Effector CD4-positive, alpha-beta T cell (primary cell): ENCODE data around the gene STAT1.

Experiments used
- DNase-seq: peaks from one replicate; pipeline ENCODE4 v3.0.0-alpha.2; 2020
- total RNA-seq: gene quantifications from one replicate; lab custom pipeline; 2026; lab: John Stamatoyannopoulos, UW

Gene STAT1
- total RNA-seq, result 299 reads per million, percentile 95 among the genes with 10 or more reads in this experiment

DNA sequence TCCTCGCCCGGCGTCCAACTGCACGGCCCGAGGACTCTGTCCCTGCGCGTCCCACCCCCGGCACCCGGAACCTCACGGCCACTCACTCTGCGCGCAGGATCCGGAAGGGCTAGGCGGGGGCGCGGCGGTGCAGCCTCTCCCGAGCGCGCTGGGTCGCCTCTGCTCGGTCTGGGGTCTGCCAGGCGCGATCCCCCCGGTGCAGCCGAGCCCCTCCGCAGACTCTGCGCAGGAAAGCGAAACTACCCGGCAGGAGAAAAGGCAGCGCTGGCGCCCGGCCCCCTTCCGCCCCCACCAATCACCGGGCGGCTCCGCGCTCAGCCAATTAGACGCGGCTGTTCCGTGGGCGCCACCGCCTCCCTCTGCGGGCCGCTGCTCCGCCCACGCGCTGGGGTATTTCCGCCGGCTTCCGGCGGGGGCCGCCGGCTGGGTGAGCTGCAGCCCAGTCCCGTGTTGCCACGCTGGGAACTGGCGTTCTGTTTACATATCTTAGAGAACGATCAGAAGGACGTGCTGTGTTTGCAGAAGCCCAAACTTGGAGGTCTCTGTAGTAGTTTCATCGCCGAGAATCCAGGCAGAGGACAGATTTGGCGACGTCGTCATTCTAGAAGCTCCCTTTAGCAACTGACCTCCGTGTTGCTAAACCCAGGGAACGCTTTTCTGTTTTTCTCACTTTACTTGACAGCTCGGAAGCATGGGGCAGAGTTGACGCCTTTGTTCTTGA is at the start of gene STAT1:
Gene STAT1, minus strand, starts transcription at position 240 of the 721 bp plus-strand sequence. CDS start 4,168 bp downstream, outside the sequence.
- peak; percentile 91 for DNase-seq

DNA sequence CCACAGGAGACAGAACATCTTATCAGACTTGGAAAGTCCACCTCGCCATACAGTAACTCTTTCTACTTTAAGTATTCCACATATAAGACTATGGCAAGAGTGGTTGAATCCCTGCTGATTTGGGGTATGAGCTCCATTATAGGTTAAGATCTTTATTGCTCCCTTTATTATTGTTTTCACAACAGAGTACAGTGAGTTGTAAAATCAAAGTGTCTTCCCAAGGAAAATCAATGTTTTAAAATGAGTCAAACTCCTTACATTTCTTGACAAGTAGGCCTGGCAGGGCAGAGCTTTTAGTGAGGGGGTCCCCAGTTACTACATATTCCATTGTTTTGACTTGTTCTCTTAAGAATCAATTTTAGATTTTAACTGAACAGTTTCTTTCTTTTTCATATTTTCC is 49.6 kb upstream of the STAT1 start:
- DNase-seq, result no peak

DNA sequence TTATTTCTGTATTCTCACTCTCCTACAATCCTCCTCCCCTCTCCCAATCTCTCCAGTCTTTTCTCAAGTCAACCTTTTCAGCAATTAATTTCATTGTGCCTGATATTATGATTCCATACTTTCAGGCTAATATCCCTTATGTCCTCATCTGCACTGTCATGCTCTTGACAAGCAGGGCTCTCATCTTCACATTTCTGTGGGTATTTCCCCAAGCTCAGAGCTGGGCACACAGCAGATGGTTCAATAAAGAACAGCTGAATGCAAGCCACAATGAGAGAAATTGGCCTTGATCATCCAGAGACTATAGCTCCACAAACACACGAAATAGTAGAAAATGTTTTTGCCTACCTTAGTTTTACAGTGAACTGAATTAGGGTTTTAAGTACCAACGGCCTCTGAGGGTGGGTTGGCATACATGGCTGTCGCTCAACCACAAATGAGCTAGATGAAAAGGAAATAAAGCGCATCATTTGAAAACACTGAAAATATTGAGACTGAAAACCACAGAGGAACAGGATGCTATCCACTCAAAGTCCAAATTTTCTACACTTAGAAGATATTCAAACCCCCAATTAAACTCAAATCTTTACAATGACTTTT is 47.5 kb upstream of the STAT1 start:
- peak; percentile 13 for DNase-seq

DNA sequence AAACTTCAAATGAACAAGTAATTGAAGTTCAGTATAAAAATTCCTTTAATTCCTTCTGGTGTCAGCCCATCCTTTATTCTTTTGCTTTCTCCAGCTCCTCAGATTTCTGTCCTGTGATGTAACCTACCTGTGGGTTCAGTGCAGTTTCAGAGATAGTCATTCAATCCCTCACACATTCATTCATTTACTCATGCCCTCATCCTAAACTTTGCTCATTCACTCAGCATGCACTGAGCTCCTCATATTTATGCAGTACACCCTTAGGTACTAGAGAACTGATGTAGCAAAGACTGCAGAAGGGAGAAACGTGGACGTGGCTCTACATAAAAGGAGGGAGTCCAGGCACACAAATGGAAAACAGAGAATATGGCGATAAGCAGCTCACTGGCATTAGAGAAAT is 45.3 kb upstream of the STAT1 start:
- DNase-seq, result no peak

DNA sequence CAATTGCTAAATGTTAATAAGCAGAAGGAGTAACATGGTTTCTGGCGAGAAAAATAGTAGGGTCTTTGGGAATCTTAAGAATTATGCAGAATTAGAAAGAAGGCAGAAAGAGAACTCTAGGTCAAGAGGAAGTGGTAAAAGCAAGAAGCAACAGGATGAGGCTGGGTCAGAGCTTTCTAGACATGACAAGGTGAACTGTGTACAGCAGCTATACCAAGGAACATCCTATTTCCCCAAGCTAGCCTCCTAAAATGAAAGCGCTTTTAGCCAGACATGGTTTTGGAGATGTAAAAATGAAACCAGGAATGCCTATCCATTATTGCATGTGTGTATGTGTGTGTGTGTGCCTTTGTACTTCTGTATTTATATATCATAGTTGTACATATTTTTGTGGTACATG is 42.3 kb upstream of the STAT1 start:
- DNase-seq, result no peak

DNA sequence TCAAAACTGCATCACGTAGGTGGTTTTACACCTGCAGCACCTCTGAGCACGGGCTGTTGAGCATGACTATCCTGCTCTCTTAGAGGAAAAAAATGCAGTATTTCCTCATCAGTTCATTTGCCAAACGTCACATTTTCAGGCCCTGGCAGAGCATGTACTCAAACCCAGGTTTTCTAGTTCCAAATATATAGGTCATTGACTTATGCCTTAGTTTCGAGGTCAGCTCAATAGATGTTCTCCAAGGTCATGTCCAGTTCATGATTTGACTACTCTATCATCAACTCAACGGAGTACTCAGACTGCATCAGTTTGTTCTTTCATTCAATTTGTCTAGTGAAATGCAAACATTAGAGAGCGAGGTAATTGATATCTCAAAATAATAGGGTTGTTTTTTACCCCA is 39.3 kb upstream of the STAT1 start:
- no peak for DNase-seq

DNA sequence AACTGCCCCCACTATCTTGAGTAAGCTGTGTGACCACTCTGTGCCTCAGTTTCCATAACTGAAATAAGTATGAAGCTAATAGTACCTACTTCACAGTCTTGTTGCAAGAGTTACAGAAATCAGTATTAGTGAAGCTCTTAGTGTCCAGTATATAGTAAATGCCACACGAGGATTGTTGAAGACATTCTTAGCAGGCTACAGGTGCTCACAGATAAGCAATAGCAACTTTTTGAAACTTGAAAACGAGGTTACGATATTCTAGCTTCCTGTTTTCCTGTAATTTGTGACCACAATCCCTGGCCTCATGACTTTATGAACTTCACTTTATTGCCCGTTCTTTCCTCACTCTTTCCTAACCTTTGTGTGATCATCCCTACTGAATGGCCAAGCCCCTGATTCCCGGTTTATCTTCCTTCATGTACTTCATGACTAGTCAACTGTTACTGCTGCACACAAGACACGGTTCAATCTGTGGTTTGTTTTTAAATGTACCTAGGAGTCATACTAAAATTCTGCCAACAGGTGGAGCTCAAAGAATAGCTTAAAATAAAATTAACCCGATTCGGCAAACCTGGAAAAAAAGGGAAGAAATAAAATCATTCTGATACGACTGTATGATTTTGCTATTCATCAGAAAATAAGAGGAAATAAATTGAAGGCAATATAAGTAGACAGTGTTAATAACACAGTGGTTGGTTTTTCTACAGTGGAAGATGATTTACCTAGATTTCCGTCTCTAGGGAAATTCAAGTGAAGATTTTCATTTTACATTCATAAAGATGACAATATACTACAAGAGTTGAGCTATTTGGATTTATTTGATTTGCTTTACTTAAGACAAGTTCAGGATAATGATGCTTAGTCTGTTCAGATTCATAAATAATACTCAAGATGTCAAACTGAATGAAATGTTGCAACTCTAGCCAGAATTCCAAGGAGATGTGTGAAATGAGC is 38.1 kb upstream of the STAT1 start:
- DNase-seq, result peak; percentile 12

DNA sequence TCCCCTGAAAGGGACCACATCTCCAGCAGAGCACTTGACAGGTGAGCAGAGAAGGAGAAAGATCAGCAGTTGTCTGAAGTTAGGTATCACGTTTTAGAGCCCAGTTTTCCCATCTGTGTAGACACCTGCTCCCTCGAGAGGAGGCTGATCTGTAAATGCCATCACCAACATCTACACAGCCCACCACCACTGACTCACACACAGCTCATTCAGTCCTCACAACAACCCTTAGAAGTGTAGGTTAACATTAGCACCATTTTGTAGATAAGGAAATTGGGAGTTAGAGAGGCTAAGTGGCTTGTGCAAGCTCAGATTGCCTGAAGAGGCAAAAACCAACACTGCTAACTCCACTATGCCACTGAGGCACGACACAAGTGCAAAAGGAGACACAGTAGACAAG is 37.2 kb upstream of the STAT1 start:
- no peak for DNase-seq

DNA sequence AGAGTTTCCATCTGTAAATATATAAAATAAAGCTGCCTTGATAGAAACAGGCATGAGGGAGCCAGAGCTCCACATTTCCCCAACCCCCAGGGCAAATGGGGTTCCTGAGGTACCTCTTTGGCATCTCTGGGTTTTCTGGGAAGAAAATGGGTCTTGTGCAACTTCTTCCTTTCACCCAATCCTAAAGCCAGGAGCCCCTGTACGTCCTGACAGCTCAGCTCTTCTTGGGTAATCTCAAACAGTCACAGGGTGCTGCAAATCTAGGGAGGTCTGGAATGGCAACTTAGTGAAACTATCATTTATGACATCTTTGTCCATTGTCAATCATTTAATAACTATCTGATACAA is 36.6 kb upstream of the STAT1 start:
- DNase-seq, result no peak

DNA sequence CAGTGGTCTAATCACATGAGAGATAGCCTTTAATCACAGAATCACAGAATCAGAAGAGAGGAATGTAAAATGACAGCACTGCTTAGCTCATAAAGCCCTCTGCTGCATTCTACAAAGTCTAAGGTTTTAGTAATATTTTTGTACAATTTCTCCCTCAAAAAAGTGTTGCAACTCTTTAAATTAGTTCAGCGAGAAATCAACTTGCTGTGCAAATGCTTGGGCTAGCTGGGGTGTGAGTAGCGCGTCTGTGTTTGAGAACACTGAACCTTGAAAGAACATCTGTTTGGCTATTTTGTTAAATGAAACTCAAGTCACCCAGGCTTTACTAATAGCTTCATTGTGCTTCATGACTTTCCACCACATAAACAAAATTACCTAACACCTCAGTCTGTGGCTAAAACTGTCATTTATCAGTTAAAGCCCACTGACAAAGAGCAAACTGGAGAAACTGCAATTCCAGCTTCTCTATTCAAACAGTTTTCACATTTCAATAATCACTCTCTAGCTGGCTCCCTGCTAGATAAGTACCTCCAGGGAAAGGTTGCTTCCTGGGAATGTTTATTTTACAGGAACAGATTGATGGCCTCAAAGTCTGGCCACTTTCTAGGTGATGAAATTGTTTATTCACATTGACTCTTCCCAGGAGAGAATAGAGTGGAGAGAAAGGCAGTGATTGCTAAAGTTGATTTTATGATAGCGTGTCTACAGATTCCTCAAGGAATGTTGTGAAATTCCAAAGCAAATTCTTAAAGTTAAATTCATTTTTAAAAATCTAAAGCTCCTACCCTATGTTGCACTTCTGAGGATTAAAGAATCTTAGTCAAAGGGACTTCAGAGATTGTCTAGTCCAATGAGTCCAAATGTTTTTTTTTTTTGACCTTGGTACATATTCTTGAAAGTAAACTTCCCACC is 36.0 kb upstream of the STAT1 start:
- no peak for DNase-seq

DNA sequence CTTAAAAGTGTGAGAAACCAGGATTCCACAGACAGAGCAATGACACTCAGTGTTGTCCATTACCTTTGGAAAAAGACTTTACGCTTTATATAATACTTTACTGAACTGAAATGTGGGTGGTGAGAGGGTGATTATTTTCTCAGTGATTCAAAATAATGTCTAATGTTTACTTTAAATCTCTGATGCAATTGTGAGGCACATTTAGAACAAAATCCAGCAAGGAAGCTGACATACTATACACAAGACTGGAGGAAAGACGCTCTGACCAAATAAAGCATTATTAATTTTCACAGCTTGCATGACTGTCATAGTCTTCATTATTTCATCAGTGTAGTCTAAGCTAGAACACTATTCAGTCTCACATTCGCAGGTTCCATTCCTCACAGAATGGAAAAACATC is 34.1 kb upstream of the STAT1 start:
- no peak for DNase-seq

DNA sequence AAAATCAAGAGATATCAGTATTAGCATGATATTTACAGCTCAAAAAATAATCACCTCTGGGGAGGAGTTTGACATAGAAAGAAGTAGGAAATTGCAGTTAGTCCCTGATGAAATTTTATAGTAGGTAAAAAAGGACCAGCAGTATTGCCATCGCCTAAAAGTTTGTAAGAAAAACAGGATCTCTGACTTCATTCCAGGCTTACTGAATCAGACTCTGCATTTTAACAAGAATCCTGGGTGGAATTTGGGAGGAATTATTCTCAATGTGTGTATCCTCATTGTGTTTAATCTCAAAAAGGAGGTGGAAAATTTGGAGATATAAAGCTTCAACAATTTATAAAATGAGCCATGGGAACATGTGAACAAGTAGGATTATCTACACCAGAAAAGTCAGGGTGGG is 31.2 kb upstream of the STAT1 start:
- no peak for DNase-seq

DNA sequence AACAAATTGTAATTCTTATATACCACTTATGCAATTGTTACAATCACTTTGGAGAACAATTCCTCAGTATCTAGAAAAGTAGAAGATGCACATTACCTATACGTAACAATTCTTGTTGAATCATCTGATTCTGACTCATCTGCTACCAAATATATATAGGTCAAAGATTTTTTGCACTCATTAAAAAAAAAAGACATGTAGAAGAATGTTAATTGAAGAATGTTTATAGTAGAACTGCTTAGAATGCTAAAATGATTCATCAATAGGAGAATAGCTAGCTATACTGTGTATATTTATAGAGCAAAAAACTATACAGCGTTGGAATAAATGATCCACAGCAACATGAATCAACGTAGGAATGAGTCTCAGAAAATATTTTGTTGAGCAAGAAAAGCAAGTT is 29.5 kb upstream of the STAT1 start:
- DNase-seq, result no peak

DNA sequence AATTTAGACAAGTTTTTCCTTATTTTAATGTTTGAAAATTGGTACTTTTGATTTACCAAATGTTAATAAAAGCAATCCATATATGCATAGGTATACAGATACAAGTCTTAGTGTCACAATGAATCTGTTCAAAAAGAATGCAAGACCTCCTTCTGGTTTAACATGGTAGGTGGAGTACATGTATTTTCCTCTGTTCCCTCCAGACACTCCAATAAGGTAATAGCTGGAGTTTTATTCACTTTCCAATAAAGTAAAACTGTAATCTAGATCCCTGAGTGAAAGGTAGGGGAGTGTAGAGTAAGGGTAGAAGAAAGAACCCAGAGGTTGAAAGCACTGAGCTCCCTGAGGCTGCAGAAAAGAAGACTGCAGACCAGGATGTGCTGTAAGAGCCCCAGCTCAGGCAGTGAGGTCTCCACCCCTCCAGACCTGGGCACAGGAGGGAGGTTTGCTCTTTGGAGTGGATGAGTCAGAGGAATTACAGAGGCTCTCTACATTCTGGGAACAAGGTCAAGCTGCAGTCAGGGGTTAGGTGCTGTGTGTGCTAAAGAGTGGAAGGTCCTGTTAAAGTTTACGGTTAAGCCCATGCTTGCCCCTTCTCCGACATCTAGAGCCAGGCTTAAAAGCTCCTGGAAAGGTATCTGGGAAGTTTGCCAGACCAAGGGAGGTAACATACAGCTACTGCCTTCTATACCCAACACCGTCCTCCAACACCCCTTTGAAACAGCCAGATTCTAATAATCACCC is 27.6 kb upstream of the STAT1 start:
- DNase-seq, result no peak

DNA sequence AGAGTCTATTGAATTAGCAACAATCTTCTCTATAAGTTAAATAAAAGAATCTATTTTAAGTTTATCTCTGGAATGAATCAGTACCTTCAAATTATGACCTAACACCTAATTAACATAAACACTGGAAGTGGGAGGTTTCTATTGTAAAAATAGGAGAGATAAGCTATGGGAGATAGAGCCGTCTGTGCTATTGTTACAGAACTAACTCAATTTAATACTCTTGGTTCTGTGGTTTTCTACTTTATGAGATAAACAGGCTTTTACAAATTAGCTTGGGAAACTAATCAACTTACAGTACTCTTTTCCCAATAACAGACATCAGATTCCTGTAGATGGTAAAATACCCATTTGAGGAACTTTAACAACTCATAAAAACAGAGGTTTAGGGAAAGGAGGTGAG is 25.6 kb upstream of the STAT1 start:
- DNase-seq, result no peak

DNA sequence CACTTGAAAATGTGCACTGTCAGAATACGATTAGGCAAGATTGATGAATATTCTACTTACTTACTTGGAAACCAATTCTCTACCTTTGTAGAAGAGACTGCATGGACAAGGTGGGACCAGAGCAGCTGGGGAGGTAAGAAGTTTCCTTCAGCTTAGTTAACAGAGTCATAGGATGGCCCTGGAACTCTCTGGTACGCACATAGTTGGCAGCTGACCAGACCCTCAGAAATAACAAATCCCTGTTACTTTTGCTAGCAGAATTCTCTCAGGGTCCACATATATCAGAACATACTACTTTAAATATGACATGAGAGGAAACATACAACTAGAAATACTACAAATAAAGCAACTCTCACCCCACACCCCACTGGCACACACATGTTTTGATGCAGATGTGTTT is 24.8 kb upstream of the STAT1 start:
- no peak for DNase-seq

DNA sequence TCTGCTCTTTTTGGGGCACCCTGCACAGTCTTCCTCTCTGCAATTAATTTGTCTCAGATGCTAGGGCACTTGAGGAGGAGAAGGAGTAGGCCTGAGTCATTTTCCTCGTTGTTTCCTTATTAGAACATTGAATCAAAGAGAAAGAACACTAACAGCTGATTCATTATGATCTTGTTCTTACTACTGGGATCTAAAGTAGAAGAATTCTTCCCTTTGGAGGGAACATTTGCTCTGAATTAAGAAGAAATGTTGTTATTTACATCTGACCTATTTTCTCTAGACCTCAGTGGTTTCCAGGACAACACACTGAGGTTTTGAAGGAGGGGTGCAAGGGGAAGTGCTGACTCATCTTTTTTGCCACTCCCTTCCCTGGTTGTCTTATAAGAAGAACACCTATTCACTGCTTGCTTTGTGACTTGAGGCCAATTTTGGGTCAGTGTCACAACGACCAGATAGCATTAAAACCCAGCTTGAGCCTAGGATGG is 24.3 kb upstream of the STAT1 start:
- DNase-seq, result no peak

DNA sequence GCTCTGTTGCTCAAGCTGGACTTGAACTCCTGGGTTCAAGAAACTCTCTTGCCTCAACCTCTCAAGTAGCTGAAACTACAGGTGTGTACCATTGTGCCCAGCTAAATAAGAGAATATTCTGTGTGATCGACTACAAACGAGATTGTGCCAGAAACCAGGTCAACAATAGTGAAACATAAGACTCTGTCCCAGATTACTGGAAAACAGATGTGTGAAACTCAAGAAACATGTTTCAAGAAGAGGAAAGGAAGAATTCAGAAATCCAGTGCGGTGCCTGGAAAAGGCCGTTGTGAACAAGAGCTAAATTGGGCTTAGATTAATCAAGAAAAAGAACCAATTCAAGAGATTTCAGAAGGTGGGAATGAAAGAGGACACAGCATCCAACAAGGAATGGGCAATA is 23.4 kb upstream of the STAT1 start:
- no peak for DNase-seq

DNA sequence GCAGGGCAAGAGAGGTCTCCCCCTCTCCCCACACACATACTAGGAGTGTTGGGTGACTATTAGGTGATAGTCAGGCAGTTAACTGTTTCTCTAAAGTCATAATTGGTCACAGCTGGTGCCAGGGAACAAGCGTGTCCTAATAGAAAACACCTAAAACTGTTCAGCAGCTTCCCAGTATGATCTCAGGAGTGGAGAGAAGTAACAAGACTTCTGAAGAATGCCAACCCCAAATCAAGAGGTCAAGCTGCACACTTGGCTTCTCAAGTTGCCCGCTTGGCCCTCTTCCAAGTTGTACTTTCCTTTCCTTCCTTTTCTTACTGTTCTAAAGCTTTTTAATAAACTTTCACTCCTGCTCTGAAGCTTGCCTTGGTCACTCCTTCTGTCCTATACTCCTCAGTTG is 22.4 kb upstream of the STAT1 start:
- DNase-seq, result no peak

DNA sequence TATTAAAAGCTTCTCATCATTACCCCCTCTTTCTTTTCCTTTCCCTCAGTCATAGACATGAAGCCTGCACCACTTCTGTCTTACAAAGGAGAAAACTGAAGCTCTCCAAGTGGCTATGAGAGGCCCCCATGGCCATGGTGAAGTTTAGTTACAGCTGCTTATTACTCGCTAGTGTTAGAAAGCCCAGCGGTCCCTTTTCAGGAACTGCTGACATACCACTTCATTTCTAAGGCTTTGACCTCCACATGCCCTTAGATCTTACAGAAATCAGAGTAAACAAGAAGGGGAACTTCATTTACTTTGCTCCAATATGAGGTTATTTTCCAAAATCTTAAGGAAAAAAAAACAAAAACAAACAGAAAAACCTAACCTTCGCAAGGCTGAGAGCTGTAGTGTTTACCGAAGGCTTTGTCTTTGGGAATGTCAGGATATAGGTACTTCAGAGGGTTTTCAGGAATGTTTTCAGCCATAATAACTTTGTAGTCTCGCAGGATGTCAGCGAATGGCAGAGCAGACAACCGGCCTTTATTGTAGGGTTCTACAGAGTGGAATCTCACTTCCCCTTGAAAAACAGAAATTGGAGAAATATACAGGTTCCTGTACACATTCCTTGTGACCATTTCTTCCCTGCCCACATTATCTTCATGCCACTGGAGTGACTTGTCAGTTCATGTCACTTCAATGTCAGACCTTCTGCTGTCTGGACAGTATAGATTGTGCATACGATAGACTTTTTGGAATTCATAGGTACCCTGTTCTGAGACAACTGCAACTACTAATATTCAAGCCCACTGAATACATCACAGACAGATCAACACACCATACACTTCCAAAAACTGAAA is 18.8 kb upstream of the STAT1 start:
- DNase-seq, result no peak

DNA sequence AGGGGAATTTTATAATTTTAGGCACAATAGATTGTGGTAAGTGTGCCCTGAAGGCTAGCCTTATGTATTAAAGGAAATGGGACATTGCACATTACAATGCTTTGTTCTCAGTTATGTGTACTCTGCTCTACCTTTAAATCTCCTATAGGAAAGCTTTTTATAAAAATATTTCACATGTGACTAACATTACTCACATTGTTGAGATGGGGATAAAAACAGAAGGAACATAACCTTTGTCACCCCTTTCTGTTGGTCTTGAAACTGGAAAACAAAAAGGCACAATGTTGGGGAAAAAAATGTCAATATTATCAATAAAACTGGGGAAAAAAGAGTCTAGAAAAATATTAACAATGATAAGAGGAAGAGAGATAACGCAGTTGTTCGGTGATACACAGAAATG is 17.3 kb upstream of the STAT1 start:
- DNase-seq, result no peak
